HG02852 (cell line): ENCODE data around the gene ANKLE2.
"Not testable (repeated sequence)": the region's sequence is repeated elsewhere in the genome, so short reads cannot be mapped to it uniquely, and the experiment has no call there.

Experiments
- ATAC-seq: cut with Tn5 transposase; IDR thresholded peaks from one replicate; pipeline ENCODE4 v1.9.1; 2021; ENCODE audit warnings: mild to moderate bottlenecking, moderate library complexity; ENCODE audit not compliant: unreplicated experiment

ANKLE2 gene

DNA sequence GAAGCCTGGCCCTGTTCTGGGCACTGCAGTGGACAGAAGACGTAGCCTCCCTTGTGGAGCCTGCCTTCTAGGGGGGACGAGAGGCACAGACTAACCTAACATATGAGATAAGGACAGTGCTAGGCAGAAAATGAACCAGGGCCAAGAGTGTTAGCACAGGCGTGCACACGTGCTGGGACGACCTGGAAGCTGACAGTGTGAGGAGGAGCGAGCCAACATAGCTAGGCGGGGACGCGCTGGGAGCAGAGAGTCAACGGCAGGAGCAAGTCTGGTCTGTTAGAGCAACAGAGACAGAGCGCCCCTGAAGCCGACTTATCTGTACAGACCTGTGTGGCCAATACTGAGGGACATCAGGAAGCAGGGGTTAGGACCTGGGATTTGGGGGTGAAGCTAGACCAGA is 66.2 kb downstream of the ANKLE2 start:
- no peak for ATAC-seq

DNA sequence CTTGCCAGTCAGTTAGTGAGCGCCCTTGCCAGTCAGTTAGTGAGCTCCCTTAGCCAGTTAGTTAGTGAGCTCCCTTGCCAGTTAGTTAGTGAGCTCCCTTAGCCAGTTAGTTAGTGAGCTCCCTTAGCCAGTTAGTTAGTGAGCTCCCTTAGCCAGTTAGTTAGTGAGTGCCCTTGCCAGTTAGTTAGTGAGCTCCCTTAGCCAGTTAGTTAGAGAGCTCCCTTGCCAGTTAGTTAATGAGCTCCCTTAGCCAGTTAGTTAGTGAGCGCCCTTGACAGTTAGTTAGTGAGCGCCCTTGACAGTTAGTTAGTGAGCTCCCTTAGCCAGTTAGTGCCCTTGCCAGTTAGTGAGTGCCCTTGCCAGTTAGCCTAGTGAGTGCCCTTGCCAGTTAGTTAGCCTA is 66.7 kb downstream of the ANKLE2 start:
- ATAC-seq: not testable (repeated sequence)

DNA sequence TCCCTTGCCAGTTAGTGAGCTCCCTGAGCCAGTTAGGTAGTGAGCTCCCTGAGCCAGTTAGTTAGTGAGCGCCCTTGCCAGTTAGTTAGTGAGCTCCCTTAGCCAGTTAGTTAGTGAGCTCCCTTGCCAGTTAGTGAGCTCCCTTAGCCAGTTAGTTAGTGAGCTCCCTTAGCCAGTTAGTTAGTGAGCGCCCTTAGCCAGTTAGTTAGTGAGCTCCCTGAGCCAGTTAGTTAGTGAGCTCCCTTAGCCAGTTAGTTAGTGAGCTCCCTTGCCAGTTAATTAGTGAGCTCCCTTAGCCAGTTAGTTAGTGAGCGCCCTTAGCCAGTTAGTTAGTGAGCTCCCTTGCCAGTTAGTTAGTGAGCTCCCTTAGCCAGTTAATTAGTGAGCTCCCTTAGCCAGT is 69.6 kb downstream of the ANKLE2 start:
- ATAC-seq: not testable (repeated sequence)

DNA sequence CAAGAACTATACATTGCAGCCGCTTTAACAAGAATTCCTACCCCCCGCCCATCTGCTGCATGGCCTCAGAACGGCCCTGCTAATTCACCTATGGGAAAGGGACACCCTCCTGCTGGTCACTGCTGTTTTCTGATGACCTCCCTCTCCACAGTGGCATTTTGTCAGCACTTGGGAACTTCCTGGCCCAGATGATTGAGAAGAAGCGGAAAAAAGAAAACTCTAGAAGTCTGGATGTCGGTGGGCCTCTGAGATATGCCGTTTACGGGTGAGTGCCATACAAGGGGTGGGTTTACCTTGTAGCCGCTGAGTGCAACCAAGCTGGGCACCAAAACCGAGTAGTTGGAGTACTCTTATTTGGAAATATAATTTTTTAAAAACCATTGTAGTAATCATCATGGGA is 71.5 kb downstream of the ANKLE2 start:
- ATAC-seq: no peak

DNA sequence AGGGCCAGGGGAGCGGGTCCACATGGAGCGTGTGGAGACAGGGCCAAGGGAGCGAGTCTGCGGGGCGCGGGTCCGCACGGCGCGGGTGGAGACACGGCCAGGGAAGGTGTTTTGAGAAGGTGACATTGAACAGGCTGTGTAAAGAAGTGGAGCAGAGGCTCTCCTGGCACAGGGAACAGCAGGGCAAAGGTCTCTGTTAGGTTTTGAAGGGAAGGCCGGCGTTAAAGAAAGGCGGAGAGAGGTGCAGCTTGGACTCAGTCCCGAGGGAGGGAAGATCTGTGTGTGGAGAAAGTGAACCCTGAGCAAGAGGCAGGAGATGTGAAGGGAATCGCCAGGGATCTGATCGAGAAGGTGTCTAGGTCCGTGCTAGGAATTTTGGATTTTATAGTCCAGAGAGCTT is 72.4 kb downstream of the ANKLE2 start:
- ATAC-seq: no peak

DNA sequence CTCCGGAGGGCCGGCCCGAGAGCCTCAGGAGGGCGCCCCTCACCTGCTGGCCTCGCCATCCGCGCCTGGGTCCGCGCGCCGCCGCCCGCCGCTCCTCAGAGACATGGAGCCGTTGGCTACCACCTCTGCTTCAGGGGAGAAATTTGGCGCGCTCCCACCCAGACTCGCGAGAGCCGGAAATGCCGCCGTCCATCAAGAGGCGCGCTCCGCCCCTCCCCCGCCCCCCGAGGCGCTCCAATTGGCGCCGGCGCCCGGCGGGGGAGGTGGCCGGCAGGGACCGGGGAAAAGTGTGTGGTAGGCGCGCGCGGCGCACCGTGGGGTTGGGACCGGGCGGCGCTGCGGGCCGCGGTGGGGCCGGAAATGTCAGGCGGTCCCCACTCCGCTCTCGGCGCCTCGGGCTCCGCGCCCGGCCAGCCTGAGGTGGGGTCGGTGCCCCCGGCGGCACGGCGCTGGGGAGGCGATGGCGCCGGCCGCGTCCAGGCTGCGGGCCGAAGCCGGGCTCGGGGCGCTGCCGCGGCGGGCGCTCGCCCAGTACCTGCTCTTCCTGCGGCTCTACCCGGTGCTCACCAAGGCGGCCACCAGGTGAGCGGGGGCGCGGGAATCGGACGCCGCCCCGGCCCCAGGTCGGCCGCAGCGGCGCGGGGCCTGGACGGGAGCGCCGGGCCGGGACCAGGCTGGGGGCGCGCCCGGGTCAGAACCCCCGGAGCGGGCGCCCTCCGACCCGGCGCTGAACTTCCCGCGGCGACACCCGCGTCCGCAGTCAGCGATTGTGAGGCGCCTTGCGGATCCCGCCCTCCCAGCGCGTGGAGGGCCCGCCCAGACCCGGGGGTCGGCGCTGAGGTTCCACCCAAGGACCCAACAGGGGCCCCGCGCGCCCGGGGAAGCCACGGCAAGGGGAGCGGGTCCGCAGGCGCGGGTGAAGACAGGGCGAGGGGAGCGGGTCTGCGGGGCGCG is 74.1 kb downstream of the ANKLE2 start, which contains the start of the genes POLE and PXMP2:
TSS of gene POLE (minus strand) at position 132 of the 954 bp plus-strand sequence. CDS start at position 105, 27 bp downstream.
TSS of gene PXMP2 (plus strand) at position 377 of the 954 bp plus-strand sequence. CDS start at position 461, 84 bp downstream.
- ATAC-seq: peak; percentile 85

DNA sequence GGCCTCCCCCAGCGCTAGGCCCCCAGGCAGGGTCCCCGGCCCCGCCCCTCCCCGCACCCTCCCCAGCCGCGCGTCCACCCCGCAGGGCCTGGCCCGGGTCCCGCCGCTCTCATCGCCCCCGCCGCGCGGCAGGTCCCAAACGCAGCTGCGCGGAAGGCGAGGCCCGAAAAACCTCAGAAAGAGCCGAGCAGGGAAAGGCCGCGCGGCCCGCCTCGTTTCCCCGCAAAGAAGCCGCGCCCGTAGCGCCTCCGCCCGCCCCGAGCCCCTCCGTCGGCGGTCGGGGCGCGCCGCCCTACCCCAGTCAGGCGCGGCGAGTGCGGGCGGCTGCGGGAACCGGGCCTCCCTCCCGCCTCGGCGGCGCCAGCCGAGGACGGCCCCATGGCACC is 74.8 kb downstream of the ANKLE2 start:
- ATAC-seq: peak; percentile 14

DNA sequence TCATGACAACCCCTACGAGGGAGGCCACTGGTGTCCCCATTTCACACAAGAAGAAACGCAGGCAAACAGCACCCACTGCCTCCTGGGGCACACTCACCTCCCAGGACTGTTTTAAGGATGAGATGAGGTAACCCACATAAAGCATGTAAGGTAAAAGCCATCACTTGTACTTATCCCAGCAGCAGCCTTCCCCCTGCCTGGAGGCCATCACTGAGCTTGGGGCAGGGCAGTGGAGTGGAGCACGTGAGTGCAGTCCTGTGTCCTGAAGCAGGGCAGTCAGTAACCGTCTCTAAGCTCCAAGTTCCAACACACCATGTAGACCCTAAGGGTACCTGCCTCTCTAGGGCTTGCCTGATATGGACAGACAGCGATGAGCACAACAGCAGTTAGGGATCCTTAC is 76.2 kb downstream of the ANKLE2 start:
- ATAC-seq: no peak

DNA sequence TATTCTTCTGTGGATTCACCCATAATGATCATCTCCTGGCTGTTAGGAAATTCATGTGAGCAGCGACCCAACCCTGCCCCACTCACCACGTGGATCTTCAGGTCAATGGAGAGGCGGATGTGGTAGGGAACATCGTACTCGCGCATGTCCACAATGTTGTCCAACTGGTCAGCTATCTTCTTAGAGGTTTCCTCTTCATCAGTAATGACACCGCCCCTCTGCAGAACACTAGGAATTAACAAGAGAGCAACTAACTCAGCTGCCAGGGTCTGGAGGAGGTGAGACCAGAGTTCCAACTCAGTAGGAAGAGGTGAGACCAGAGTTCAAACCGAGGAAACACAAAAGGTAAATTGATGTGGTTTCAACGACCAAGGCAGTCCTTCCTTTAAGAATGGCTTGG is 84.1 kb downstream of the ANKLE2 start:
- no peak for ATAC-seq

DNA sequence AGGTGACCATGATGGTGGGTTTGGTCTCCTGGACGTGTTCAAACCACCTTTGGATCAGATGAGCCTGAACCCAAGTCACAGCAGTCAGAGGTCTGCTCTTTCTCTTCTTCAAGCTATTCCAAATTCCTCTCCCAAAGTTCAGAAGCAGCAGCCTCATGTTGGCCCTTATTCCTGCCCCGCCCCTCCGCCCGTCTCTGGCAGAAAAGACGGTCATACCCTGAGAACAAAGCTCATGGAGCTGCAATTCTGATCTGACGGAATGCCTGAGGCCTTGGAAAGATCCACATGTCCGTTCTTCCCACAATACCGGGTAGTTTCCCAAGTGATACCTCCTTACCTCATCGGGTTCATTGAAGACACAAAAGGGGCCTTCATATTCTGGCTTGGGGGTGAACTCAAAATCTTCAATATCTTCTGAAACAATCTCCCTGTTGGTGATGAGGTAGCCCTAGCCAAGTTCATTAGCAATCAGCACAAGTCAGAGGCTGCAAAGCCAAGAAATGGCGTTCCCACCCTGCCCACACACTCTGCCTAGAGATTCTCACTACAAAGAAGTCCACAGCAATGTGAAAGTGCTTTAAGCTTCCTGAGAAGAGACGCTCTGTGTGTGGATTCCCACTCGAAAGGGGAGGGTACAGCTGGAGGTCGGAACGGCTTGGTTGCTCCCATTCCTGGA is 85.7 kb downstream of the ANKLE2 start:
- ATAC-seq: no peak
